SK-N-SH treated with all-trans-retinoic acid at 6 μM for 48 hours (cell line): ENCODE measurements around the gene LRP2.

ENCODE experiments used
- ARNTL ChIP-seq: fragments of 450-650 bp; formaldehyde crosslinking; IDR thresholded peaks from 2 replicates; pipeline ENCODE4 v1.5.0; 2020; ENCODE audit warnings: low read depth, mild to moderate bottlenecking, moderate library complexity, borderline replicate concordance
- BACH2 ChIP-seq: fragments of 250-450 bp; sonication (Bioruptor Pico); IDR thresholded peaks from 2 replicates; pipeline ENCODE4 v1.9.0; 2021; ENCODE audit warnings: mild to moderate bottlenecking, borderline replicate concordance
- ESRRG ChIP-seq: fragments of 250-450 bp; sonication (Bioruptor Pico); IDR thresholded peaks from 2 replicates; pipeline ENCODE4 v1.6.1; 2021; ENCODE audit warnings: mild to moderate bottlenecking
- GLIS3 ChIP-seq: fragments of 250-450 bp; sonication (Bioruptor Pico); IDR thresholded peaks from 2 replicates; pipeline ENCODE4 v1.5.0; 2020; ENCODE audit warnings: mild to moderate bottlenecking, moderate library complexity
- OSR1 ChIP-seq: fragments of 250-450 bp; sonication (Bioruptor Pico); IDR thresholded peaks from 2 replicates; pipeline ENCODE4 v1.8.0; 2022; ENCODE audit warnings: moderate library complexity, mild to moderate bottlenecking, inconsistent platforms
- PATZ1 ChIP-seq: fragments of 250-450 bp; sonication (Bioruptor Pico); IDR thresholded peaks from 2 replicates; pipeline ENCODE4 v1.8.0; 2020; ENCODE audit warnings: mild to moderate bottlenecking, moderate library complexity, borderline replicate concordance
- POU6F1 ChIP-seq: fragments of 250-450 bp; sonication (Bioruptor Pico); IDR thresholded peaks from 2 replicates; pipeline ENCODE4 v1.8.0; 2021; ENCODE audit warnings: low read depth, mild to moderate bottlenecking, moderate library complexity, borderline replicate concordance
- PPARA ChIP-seq: fragments of 250-450 bp; sonication (Bioruptor Pico); IDR thresholded peaks from 2 replicates; pipeline ENCODE4 v1.5.0; 2020; ENCODE audit warnings: mild to moderate bottlenecking, borderline replicate concordance
- SNAI2 ChIP-seq: fragments of 250-450 bp; sonication (Bioruptor Pico); IDR thresholded peaks from 2 replicates; pipeline ENCODE4 v1.5.0; 2020; ENCODE audit warnings: mild to moderate bottlenecking, moderate library complexity
- TCF4 ChIP-seq: fragments of 250-450 bp; sonication (Bioruptor Pico); IDR thresholded peaks from 2 replicates; pipeline ENCODE4 v1.8.0; 2021; ENCODE audit warnings: mild to moderate bottlenecking, moderate library complexity, borderline replicate concordance
- TOX ChIP-seq: fragments of 250-450 bp; sonication (Bioruptor Pico); IDR thresholded peaks from 2 replicates; pipeline ENCODE4 v1.8.0; 2021; ENCODE audit warnings: mild to moderate bottlenecking, moderate library complexity, borderline replicate concordance
- ZFP3 ChIP-seq: fragments of 250-450 bp; sonication (Bioruptor Pico); IDR thresholded peaks from 2 replicates; pipeline ENCODE4 v1.5.0; 2020; ENCODE audit warnings: mild to moderate bottlenecking, moderate library complexity
- TF ChIP-seq, protein P1 (sequence below): fragments of 250-450 bp; sonication (Bioruptor Pico); IDR thresholded peaks from 2 replicates; pipeline ENCODE4 v1.5.1; 2020; ENCODE audit warnings: low read depth, mild to moderate bottlenecking, moderate library complexity
- TF ChIP-seq, protein P2 (sequence below): fragments of 250-450 bp; sonication (Bioruptor Pico); IDR thresholded peaks from 2 replicates; pipeline ENCODE4 v1.5.0; 2020; ENCODE audit warnings: mild to moderate bottlenecking, moderate library complexity

DNA sequence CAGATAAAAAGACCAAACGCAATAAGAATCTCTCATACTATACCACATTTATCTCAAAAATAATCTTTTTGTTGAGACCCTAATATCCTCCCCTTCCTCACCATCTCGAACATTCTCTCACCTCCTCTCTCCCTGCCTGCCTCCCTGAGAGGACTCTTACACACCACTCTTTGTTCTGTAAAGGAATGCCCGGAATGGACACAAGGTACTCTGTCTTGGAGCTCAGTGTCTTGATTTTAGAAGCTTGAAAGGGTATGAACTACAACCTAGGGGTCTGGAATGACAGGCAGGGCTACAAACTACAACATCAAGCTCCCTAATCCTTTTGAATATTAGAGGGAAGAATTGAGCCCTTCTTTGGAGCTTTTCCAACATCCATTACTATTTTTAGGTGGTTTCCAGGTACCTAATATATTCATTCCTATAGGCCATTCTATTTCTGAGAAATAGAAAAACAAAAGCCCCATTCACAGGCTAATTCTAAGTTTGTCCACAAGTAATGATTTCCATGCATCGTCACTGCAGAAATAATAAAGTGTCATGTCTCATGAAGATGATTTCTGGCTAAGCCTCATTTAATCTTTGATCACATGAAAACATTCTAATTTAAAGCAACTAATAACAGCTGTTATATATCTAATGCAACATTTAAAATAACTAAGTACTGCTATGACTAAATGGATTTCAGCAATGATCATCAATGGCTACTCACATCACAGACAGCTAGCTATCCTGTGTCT is 60.6 kb downstream of the LRP2 start:
- no peak for TF ChIP-seq TOX
- no peak for TF ChIP-seq ZFP3 (CRISPR knock-in tag)
- TF ChIP-seq ARNTL: no peak
- TF ChIP-seq TCF4 (CRISPR knock-in tag): no peak
- no peak for TF ChIP-seq GLIS3 (CRISPR knock-in tag)
- TF ChIP-seq, protein P1, sequence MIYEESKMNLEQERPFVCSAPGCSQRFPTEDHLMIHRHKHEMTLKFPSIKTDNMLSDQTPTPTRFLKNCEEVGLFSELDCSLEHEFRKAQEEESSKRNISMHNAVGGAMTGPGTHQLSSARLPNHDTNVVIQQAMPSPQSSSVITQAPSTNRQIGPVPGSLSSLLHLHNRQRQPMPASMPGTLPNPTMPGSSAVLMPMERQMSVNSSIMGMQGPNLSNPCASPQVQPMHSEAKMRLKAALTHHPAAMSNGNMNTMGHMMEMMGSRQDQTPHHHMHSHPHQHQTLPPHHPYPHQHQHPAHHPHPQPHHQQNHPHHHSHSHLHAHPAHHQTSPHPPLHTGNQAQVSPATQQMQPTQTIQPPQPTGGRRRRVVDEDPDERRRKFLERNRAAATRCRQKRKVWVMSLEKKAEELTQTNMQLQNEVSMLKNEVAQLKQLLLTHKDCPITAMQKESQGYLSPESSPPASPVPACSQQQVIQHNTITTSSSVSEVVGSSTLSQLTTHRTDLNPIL (CRISPR knock-in tag): no peak
- TF ChIP-seq PATZ1 (CRISPR knock-in tag): no peak
- TF ChIP-seq SNAI2 (CRISPR knock-in tag): no peak
- no peak for TF ChIP-seq BACH2 (CRISPR knock-in tag)
- TF ChIP-seq POU6F1 (CRISPR knock-in tag): no peak
- no peak for TF ChIP-seq ESRRG (CRISPR knock-in tag)
- TF ChIP-seq, protein P2, sequence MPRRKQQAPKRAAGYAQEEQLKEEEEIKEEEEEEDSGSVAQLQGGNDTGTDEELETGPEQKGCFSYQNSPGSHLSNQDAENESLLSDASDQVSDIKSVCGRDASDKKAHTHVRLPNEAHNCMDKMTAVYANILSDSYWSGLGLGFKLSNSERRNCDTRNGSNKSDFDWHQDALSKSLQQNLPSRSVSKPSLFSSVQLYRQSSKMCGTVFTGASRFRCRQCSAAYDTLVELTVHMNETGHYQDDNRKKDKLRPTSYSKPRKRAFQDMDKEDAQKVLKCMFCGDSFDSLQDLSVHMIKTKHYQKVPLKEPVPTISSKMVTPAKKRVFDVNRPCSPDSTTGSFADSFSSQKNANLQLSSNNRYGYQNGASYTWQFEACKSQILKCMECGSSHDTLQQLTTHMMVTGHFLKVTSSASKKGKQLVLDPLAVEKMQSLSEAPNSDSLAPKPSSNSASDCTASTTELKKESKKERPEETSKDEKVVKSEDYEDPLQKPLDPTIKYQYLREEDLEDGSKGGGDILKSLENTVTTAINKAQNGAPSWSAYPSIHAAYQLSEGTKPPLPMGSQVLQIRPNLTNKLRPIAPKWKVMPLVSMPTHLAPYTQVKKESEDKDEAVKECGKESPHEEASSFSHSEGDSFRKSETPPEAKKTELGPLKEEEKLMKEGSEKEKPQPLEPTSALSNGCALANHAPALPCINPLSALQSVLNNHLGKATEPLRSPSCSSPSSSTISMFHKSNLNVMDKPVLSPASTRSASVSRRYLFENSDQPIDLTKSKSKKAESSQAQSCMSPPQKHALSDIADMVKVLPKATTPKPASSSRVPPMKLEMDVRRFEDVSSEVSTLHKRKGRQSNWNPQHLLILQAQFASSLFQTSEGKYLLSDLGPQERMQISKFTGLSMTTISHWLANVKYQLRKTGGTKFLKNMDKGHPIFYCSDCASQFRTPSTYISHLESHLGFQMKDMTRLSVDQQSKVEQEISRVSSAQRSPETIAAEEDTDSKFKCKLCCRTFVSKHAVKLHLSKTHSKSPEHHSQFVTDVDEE (CRISPR knock-in tag): no peak
- TF ChIP-seq PPARA (CRISPR knock-in tag): no peak
- TF ChIP-seq OSR1 (CRISPR knock-in tag): no peak
